Neural cell (in vitro differentiated cells): ENCODE measurements around the gene IGLL5. TPM values are rescaled to one million over a fixed set of nuclear protein-coding genes. Genes with fewer than 3 reads are reported as not detected.

Experiments
- H2AFZ ChIP-seq: fragments of 200-600, 300-800 bp; sonication (generic), shearing (Covaris generic); 2 replicates; pipeline ENCODE4 v1.6.0; 2014; ENCODE audit warnings: low read depth, mild to moderate bottlenecking, antibody characterized with exemption, low read length, moderate library complexity
- H3F3A ChIP-seq: fragments of 200-600 bp; shearing (Covaris generic); 2 replicates; pipeline ENCODE4 v1.6.1; 2016; ENCODE audit warnings: mild to moderate bottlenecking, moderate library complexity, mixed read lengths, antibody characterized with exemption, low read length; ENCODE audit not compliant: insufficient read depth, poor library complexity, severe bottlenecking
- H3K27ac ChIP-seq: fragments of 200-600, 300-800 bp; sonication (generic), shearing (Covaris generic); 2 replicates; pipeline ENCODE4 v1.5.1; 2014; ENCODE audit warnings: mild to moderate bottlenecking, low read length, moderate library complexity
- H3K27me3 ChIP-seq: fragments of 300-800, 200-600 bp; sonication (generic), shearing (Covaris generic); 2 replicates; pipeline ENCODE4 v1.6.0; 2014; ENCODE audit warnings: mild to moderate bottlenecking, low read depth, low read length, moderate library complexity; ENCODE audit not compliant: insufficient read depth
- H3K36me3 ChIP-seq: fragments of 300-800, 200-600 bp; sonication (generic), shearing (Covaris generic); 2 replicates; pipeline ENCODE4 v1.5.1; 2014; ENCODE audit warnings: mild to moderate bottlenecking, antibody characterized with exemption, low read length, moderate library complexity; ENCODE audit not compliant: insufficient read depth
- H3K4me2 ChIP-seq: fragments of 300-800, 200-600 bp; sonication (generic), shearing (Covaris generic); 2 replicates; pipeline ENCODE4 v1.6.0; 2014; ENCODE audit warnings: mild to moderate bottlenecking, low read length
- H3K4me3 ChIP-seq: fragments of 300-800, 200-600 bp; sonication (generic), shearing (Covaris generic); 2 replicates; pipeline ENCODE4 v1.5.1; 2014; ENCODE audit warnings: mild to moderate bottlenecking, low read length, moderate library complexity
- H3K79me2 ChIP-seq: fragments of 200-600 bp; shearing (Covaris generic); replicated peaks from 2 replicates; pipeline ENCODE4 v1.6.0; 2014; ENCODE audit warnings: mild to moderate bottlenecking, low read length, moderate library complexity; ENCODE audit not compliant: insufficient read depth
- H3K9ac ChIP-seq: fragments of 300-800, 200-600 bp; sonication (generic), shearing (Covaris generic); 2 replicates; pipeline ENCODE4 v1.6.1; 2016; ENCODE audit warnings: mild to moderate bottlenecking, low read length, mixed read lengths
- H3K9me2 ChIP-seq: fragments of 200-600 bp; shearing (Covaris generic); 2 replicates; pipeline ENCODE4 v1.6.1; 2016; ENCODE audit warnings: mild to moderate bottlenecking, low read length, mixed read lengths; ENCODE audit not compliant: insufficient read depth
- H3K9me3 ChIP-seq: fragments of 200-600, 300-800 bp; sonication (generic), shearing (Covaris generic); 2 replicates; pipeline ENCODE4 v1.6.1; 2016; ENCODE audit warnings: mild to moderate bottlenecking, mixed run types, low read length, moderate library complexity, mixed read lengths
- H4K20me1 ChIP-seq: fragments of 200-600 bp; shearing (Covaris generic); 2 replicates; pipeline ENCODE4 v1.6.1; 2016; ENCODE audit warnings: mild to moderate bottlenecking, mixed run types; ENCODE audit not compliant: insufficient read depth
- CTCF ChIP-seq: fragments of 450-650 bp; IDR thresholded peaks from 2 replicates; pipeline ENCODE4 v1.5.1; 2014; ENCODE audit warnings: antibody characterized with exemption, mild to moderate bottlenecking, moderate library complexity; ENCODE audit not compliant: poor library complexity, severe bottlenecking
- EP300 ChIP-seq: fragments of 450-650 bp; conservative IDR thresholded peaks from 2 replicates; pipeline ENCODE4 v1.6.1; 2014; ENCODE audit warnings: antibody characterized with exemption, mild to moderate bottlenecking, moderate library complexity; ENCODE audit not compliant: poor library complexity, severe bottlenecking
- EZH2 ChIP-seq: fragments of 200-600, 300-800 bp; shearing (Covaris generic), sonication (generic); IDR thresholded peaks from 2 replicates; pipeline ENCODE4 v1.6.1; 2014; ENCODE audit warnings: antibody characterized with exemption, low read length, borderline replicate concordance, mild to moderate bottlenecking; ENCODE audit not compliant: insufficient read depth, poor library complexity, severe bottlenecking
- MXI1 ChIP-seq: fragments of 450-650 bp; conservative IDR thresholded peaks from 2 replicates; pipeline ENCODE4 v1.6.1; 2014; ENCODE audit warnings: antibody characterized with exemption, mild to moderate bottlenecking; ENCODE audit not compliant: poor library complexity, severe bottlenecking
- POLR2AphosphoS5 ChIP-seq: IDR thresholded peaks from 2 replicates; pipeline ENCODE4 v1.6.1; 2012
- RAD21 ChIP-seq: fragments of 450-650 bp; conservative IDR thresholded peaks from 2 replicates; pipeline ENCODE4 v1.6.1; 2014; ENCODE audit warnings: antibody characterized with exemption, mild to moderate bottlenecking, moderate library complexity
- REST ChIP-seq: IDR thresholded peaks from 2 replicates; pipeline ENCODE4 v1.6.1; 2012; ENCODE audit warnings: borderline replicate concordance
- SMC3 ChIP-seq: fragments of 450-650 bp; conservative IDR thresholded peaks from 2 replicates; pipeline ENCODE4 v1.6.1; 2014; ENCODE audit warnings: antibody characterized with exemption, mild to moderate bottlenecking, moderate library complexity; ENCODE audit not compliant: poor library complexity
- TAF1 ChIP-seq: IDR thresholded peaks from 2 replicates; pipeline ENCODE4 v1.6.1; 2012; ENCODE audit warnings: low read depth
- polyA plus RNA-seq: library from polyadenylated mRNA; depleted of rRNA; stranded (reverse); fragments of >200 nt; gene quantifications from 2 replicates; pipeline ENCODE4 v1.2.3, GENCODE V29; 2014

Gene IGLL5
- polyA plus RNA-seq, 1 donor from 2014 or later, result 0.19 TPM

- Histone ChIP-seq H3K27ac (no peak overlapping the region), H3K4me3 (no peak overlapping the region), H3K4me2 (no peak overlapping the region), H3K9me2 (no peaks in the 10 kb centered on the region), H3K27me3 (no peaks in the 10 kb centered on the region), H4K20me1 (no peaks in the 10 kb centered on the region), H3K36me3 (no peaks in the 10 kb centered on the region), H3F3A (no peaks in the 10 kb centered on the region), H3K9ac (no peak overlapping the region), H3K9me3 (no peaks in the 10 kb centered on the region), H3K79me2 (no peaks in the 10 kb centered on the region), H2AFZ (no peak overlapping the region)
- TF ChIP-seq TAF1 (no peak), CTCF (no peak), MXI1 (no peak), REST (no peak), RAD21 (no peak), SMC3 (no peak), POLR2AphosphoS5 (no peak), EP300 (no peak)
These were observed 3.6 kb downstream of the IGLL5 start for GRCh38 chr22:22891139-22891621.

- no peaks in the 10 kb centered on the region for H3K79me2 ChIP-seq
- TF ChIP-seq RAD21 (no peak), SMC3 (no peak), CTCF (no peak), TAF1 (no peak), EP300 (no peak), EZH2 (no peak), POLR2AphosphoS5 (no peak), MXI1 (no peak), REST (no peak)
- no peaks in the 10 kb centered on the region for H3K27me3 ChIP-seq
- no peak overlapping the region for H3K27ac ChIP-seq
- no peaks in the 10 kb centered on the region for H3K36me3 ChIP-seq
- no peak overlapping the region for H3K9ac ChIP-seq
- no peaks in the 10 kb centered on the region for H3F3A ChIP-seq
- no peak overlapping the region for H3K4me3 ChIP-seq
- H3K9me3 ChIP-seq, result no peaks in the 10 kb centered on the region
- no peaks in the 10 kb centered on the region for H4K20me1 ChIP-seq
- H2AFZ ChIP-seq, result no peak overlapping the region
- H3K9me2 ChIP-seq, result no peaks in the 10 kb centered on the region
- H3K4me2 ChIP-seq, result no peak overlapping the region
These were observed 4.8 kb downstream of the IGLL5 start for GRCh38 chr22:22892096-22893052.
